ENCODE results near the gene PSMD6.

Gene PSMD6

GRCh38 chr3:64063983-64064438 is 40.7 kb upstream of the PSMD6 start:
- H3K4me1 ChIP-seq (ENCODE audit: control insufficient read depth in 1 of 2, insufficient read depth in 1 of 2, low read depth in 1 of 2, low read length in 1 of 2) = peaks cover 16 to 20% of the 10 kb centered on the region in 2 experiments

GRCh38 chr3:64063207-64063982 is 40.1 kb upstream of the PSMD6 start:
- Histone ChIP-seq H3K4me1 (ENCODE audit: control insufficient read depth in 1 of 2, insufficient read depth in 1 of 2, low read depth in 1 of 2, low read length in 1 of 2) (peaks cover 16 to 20% of the 10 kb centered on the region in 2 experiments), H3K27me3 (no peaks in the 10 kb centered on the region), H3K27ac (no peak overlapping the region), H3K4me3 (ENCODE audit: low read depth in 1 of 2, low read length in 1 of 2) (no peak overlapping the region), H3K36me3 (no peaks in the 10 kb centered on the region), H3K9me3 (no peaks in the 10 kb centered on the region)
- TF ChIP-seq CTCF (IDR thresholded peaks at IDR 0.05) = no peak

More at GRCh38 chr3:64063983-64064438, 40.7 kb upstream of the PSMD6 start:
- no peaks in the 10 kb centered on the region for H3K36me3 ChIP-seq
- no peaks in the 10 kb centered on the region for H3K27me3 ChIP-seq
- no peak overlapping the region for H3K4me3 ChIP-seq (ENCODE audit: low read depth in 1 of 2, low read length in 1 of 2)
- H3K27ac ChIP-seq = no peak overlapping the region
- no peak for TF ChIP-seq CTCF (IDR thresholded peaks at IDR 0.05)
- no peaks in the 10 kb centered on the region for H3K9me3 ChIP-seq

GRCh38 chr3:64061628-64062027 is 38.3 kb upstream of the PSMD6 start:
- no peak for TF ChIP-seq CTCF (IDR thresholded peaks at IDR 0.05)
- Histone ChIP-seq H3K36me3 (no peaks in the 10 kb centered on the region), H3K9me3 (no peaks in the 10 kb centered on the region), H3K27ac (peak overlapping the region; percentile 52), H3K4me1 (ENCODE audit: control insufficient read depth in 1 of 2, insufficient read depth in 1 of 2, low read depth in 1 of 2, low read length in 1 of 2) (peaks cover 16 to 20% of the 10 kb centered on the region in 2 experiments), H3K27me3 (no peaks in the 10 kb centered on the region), H3K4me3 (ENCODE audit: low read depth in 1 of 2, low read length in 1 of 2) (no peak overlapping the region)

- Histone ChIP-seq H3K4me3 (ENCODE audit: low read depth in 1 of 2, low read length in 1 of 2) (no peak overlapping the region), H3K4me1 (ENCODE audit: control insufficient read depth in 1 of 2, insufficient read depth in 1 of 2, low read depth in 1 of 2, low read length in 1 of 2) (peaks cover 16 to 20% of the 10 kb centered on the region in 2 experiments), H3K27me3 (no peaks in the 10 kb centered on the region), H3K36me3 (no peaks in the 10 kb centered on the region), H3K27ac (no peak overlapping the region), H3K9me3 (no peaks in the 10 kb centered on the region)
- TF ChIP-seq CTCF (IDR thresholded peaks at IDR 0.05) = no peak
These were observed 36.3 kb upstream of the PSMD6 start for GRCh38 chr3:64059484-64060175.

GRCh38 chr3:64058566-64058965 is 35.3 kb upstream of the PSMD6 start:
- Histone ChIP-seq H3K9me3 (no peaks in the 10 kb centered on the region), H3K27ac (no peak overlapping the region), H3K27me3 (no peaks in the 10 kb centered on the region), H3K36me3 (no peaks in the 10 kb centered on the region), H3K4me3 (ENCODE audit: low read depth in 1 of 2, low read length in 1 of 2) (no peak overlapping the region), H3K4me1 (ENCODE audit: control insufficient read depth in 1 of 2, insufficient read depth in 1 of 2, low read depth in 1 of 2, low read length in 1 of 2) (peaks cover 16 to 20% of the 10 kb centered on the region in 2 experiments)
- no peak for TF ChIP-seq CTCF (IDR thresholded peaks at IDR 0.05)
